ENCODE data around the gene TRIM33. TPM values are rescaled to one million over a fixed set of nuclear protein-coding genes. Genes with fewer than 3 reads are reported as not detected.
A peak's percentile ranks its signal among the peaks of the same experiment; 100 is the strongest.

TRIM33 gene
- total RNA-seq, 4 donors from 2014 or later: 41.5 to 98.2 (median 52.0) TPM

DNA sequence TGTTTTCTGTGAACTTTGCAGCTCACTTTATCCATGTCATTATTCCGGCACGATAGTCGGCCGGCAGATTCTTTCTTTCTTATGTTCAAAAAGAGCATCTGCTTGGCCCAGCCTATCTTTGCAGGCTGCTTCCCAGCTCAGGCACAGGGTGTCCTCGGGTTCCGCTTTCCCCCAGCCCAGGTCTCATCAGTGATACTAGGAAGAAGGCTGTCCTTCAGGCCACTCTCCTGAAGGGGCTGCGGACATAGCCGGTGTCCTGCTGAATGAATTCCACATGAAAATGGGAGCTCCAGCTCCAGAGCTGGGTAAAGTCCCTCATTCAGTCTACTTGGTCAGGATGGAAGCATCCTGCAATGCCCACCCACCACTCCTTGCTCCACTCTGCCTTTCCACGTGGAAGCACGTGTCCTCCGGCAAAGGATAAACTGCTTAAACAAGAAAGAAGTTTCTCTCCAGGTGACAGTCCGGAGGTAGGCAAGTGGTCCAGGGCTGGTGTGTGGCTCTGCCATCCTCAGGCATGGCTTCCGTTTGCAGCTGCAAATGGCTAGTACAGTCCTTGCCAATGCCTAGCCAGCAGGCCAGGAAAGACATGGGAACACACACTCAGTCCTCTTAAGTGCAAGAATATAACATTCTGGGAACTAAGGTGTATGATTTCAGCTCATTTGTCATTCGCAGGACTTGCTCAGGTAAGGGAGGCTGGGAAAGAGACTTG lies 161.0 kb downstream of the TRIM33 start:
- TF ChIP-seq POLR2A (IDR thresholded peaks at IDR 0.05): no peak
- TF ChIP-seq, protein P1, sequence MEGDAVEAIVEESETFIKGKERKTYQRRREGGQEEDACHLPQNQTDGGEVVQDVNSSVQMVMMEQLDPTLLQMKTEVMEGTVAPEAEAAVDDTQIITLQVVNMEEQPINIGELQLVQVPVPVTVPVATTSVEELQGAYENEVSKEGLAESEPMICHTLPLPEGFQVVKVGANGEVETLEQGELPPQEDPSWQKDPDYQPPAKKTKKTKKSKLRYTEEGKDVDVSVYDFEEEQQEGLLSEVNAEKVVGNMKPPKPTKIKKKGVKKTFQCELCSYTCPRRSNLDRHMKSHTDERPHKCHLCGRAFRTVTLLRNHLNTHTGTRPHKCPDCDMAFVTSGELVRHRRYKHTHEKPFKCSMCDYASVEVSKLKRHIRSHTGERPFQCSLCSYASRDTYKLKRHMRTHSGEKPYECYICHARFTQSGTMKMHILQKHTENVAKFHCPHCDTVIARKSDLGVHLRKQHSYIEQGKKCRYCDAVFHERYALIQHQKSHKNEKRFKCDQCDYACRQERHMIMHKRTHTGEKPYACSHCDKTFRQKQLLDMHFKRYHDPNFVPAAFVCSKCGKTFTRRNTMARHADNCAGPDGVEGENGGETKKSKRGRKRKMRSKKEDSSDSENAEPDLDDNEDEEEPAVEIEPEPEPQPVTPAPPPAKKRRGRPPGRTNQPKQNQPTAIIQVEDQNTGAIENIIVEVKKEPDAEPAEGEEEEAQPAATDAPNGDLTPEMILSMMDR (IDR thresholded peaks at IDR 0.05): no peak
- H3K4me1 ChIP-seq: peaks cover 0 to 10% (median 7%) of the 10 kb centered on the region in 4 donors
- H3K27ac ChIP-seq: no peak overlapping the region
- H3K4me3 ChIP-seq: no peak overlapping the region
- no peaks in the 10 kb centered on the region for H3K9me3 ChIP-seq
- H3K36me3 ChIP-seq: no peaks in the 10 kb centered on the region
- DNase-seq: no peak
- no peaks in the 10 kb centered on the region for H3K27me3 ChIP-seq

DNA sequence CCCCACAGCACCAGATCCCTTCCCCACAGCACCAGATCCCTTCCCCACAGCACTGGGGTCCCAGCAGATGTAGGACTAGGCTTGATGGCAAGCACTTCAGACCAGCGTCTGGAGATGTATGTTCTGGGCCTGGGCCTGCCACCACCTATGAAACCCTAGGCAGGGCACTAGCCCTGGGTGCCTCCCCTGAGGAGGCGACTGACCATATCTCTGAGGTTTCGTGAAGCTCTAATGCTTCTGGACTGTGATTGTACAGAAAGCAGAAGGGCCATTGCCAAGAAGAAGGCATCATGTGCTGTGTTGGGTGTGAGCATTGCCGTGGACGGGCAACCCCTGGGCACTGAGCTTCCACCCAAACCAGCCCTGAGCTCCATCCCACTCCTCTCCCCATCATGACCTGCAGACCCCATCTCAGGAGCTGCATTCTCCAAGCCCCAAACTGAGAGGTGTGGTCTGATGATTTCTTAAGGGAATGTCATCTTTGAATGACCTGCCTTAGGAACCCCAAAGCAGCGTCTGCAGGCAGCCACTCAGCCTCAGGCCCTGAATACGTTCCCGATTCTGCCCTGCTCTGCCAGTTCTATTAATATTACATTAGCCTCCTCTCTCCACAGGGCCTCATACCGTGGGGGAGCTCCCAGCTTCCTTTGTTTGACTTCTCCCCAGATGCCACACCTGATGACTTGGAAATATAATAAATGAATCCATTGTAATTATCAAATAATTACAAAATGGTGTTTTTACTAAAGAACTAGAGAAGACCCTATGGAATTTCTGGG lies 163.4 kb downstream of the TRIM33 start:
- no peak for DNase-seq
- H3K9me3 ChIP-seq: no peaks in the 10 kb centered on the region
- H3K4me1 ChIP-seq: peaks cover 0 to 10% (median 7%) of the 10 kb centered on the region in 4 donors
- no peaks in the 10 kb centered on the region for H3K36me3 ChIP-seq
- H3K27ac ChIP-seq: no peak overlapping the region
- no peak for TF ChIP-seq POLR2A (IDR thresholded peaks at IDR 0.05)
- TF ChIP-seq, protein P1 (IDR thresholded peaks at IDR 0.05): no peak
- no peak overlapping the region for H3K4me3 ChIP-seq
- H3K27me3 ChIP-seq: no peaks in the 10 kb centered on the region

DNA sequence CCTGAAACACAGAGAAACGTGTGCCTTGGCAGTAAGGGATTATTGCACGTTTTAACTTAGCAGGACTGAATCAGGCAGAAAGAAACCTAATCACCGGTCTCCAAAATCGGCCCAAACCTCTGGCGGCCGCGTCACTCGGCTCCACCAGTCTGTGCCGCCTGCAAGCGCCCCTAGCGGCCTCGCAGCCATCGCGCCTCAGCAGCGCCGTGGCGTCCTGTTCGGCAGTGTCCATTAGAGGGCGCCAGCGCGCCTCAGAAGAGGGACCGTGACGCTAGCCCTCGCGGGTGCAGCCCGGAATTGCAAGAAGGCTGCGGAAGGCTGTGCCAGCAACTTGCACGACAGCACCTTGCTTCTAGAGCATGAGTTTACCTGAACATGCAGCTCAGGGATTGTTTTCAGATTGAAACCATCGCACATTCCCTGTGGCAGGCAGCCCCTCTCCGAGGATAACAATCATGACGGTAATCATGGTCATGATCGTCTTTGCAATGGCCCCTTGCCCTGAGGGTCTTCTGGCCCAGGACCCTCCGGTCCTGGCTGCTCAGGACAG lies 164.4 kb downstream of the TRIM33 start:
- H3K36me3 ChIP-seq: no peaks in the 10 kb centered on the region
- H3K27ac ChIP-seq: peak overlapping the region; percentile 12 to 70 (median 59)
- H3K4me1 ChIP-seq: peaks cover 0 to 10% (median 7%) of the 10 kb centered on the region in 4 donors
- TF ChIP-seq, protein P1 (IDR thresholded peaks at IDR 0.05): peak; percentile 99 to 100 (median 100)
- no peak for TF ChIP-seq POLR2A (IDR thresholded peaks at IDR 0.05)
- H3K4me3 ChIP-seq: peak overlapping the region; percentile 32 to 49 (median 42)
- DNase-seq: peak; percentile 91 to 98 (median 98)
- no peaks in the 10 kb centered on the region for H3K27me3 ChIP-seq
- H3K9me3 ChIP-seq: no peaks in the 10 kb centered on the region

DNA sequence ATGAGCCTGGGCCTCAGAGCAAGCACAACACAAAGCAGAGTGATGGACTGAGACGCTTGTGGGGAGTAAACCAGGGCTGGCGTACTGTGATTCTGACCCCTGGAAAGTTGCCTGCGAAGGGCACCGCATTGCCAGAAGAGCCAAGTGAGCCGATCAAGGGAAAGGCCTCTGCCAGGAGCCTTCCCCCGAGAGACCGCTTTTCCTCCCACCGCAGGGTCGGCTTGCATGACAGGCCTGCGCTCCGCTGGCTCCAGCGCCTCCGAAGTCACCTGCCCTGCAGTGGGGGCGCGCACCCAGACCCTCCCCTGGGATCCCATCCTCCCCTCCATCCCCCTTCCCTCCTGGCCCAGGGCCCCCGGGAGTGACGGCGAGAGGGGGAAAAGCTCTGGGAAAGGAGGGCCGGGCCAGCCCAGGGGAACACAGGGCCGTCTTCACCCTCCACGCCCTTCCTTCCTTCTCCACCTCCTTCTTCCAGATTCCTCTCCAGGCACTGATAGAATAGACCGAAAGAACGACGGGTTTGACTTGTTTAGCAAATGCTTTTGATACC lies 165.0 kb downstream of the TRIM33 start:
- no peak for DNase-seq
- peak overlapping the region; percentile 32 to 49 (median 42) for H3K4me3 ChIP-seq
- no peak for TF ChIP-seq POLR2A (IDR thresholded peaks at IDR 0.05)

DNA sequence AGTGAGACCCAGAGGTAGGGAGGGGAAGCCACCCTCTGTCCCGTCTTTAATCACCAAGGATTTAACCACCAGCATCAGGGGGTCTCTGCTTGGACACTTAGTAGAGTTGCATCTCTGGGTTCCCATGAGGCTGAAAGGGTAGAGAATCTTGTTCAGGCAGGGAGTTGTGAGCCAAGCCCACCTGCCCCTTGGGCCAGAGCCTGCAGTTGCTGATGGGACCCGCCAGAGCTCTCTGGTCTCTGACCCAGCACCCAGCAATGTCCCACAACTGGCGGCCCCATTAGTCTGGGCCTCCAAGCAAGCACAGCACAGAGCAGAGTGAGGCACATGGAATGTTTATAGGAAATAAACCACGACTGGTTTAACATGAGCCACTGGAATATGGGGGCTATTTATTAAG lies 166.3 kb downstream of the TRIM33 start:
- DNase-seq: no peak
- H3K9me3 ChIP-seq: no peaks in the 10 kb centered on the region
- H3K36me3 ChIP-seq: no peaks in the 10 kb centered on the region
- peaks cover 0 to 10% (median 7%) of the 10 kb centered on the region in 4 donors for H3K4me1 ChIP-seq
- H3K27me3 ChIP-seq: no peaks in the 10 kb centered on the region
- no peak overlapping the region for H3K27ac ChIP-seq
- TF ChIP-seq POLR2A (IDR thresholded peaks at IDR 0.05): no peak
- TF ChIP-seq, protein P1 (IDR thresholded peaks at IDR 0.05): no peak
- H3K4me3 ChIP-seq: no peak overlapping the region

More for the DNA sequence above, 165.0 kb downstream of the TRIM33 start:
- Histone ChIP-seq H3K27ac (peak overlapping the region; percentile 12 to 70 (median 59)), H3K4me1 (peaks cover 0 to 10% (median 7%) of the 10 kb centered on the region in 4 donors), H3K36me3 (no peaks in the 10 kb centered on the region), H3K27me3 (no peaks in the 10 kb centered on the region), H3K9me3 (no peaks in the 10 kb centered on the region)

Small RNA genes lying within 50 kb of the gene (small RNA-seq; reads per million reads assigned to genes)
- 0 reads per million in 2 donors for gene RF00019

Other genes with a start within 250 kb of the TRIM33 start
- gene BCAS2, start 70.4 kb upstream of the TRIM33 start, total RNA-seq: 10 to 100 TPM; 12.9 to 44.6 (median 18.5) TPM
- 10 to 100 TPM in 1 of 4 donors, 1 to 10 TPM in 1, under 1 TPM in 2; 0.35 to 17.3 (median 0.82) TPM for gene DENND2C, start 158.8 kb upstream of the TRIM33 start, total RNA-seq
- gene AMPD1, start 184.3 kb upstream of the TRIM33 start, total RNA-seq: 1 to 10 TPM in 3 of 4 donors, not detected in 1; 1.2 to 4.4 (median 2.5) TPM
- 10 to 100 TPM; 26.4 to 44.0 (median 29.7) TPM for gene NRAS, start 205.6 kb upstream of the TRIM33 start, total RNA-seq
- gene CSDE1, start 246.8 kb upstream of the TRIM33 start, total RNA-seq: 100 to 1,000 TPM; 292 to 374 (median 333) TPM

Data from Peyer's patch (tissue), 4 donors.